Kidney tubule cell (primary cell): ENCODE data around the gene SERPINE2.
"Not testable (repeated sequence)": the region's sequence is repeated elsewhere in the genome, so short reads cannot be mapped to it uniquely, and the experiment has no call there.

Experiments used
- DNase-seq: peaks from one replicate; pipeline ENCODE4 v3.0.0-alpha.2; 2018; ENCODE audit warnings: low spot score

SERPINE2 gene

DNA sequence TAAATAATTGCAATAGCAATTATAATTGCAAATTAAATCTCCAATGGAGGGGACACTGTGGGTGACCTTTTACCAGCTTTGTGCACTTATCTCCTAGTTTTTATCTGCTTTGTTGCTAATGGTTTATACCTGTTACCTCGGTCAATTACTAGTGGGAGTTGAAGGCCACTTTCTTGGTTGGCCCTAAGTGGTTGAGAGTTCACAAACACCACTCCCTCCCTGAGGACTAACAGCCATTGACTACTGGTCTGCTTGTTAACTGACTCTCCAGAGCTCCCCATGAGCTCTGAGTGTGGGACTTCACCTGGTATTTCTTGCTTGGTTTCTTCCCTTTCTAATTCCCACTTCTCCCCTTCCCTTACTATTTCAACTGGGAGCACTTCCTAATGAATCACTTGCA lies 27.2 kb downstream of the SERPINE2 start:
- DNase-seq, result no peak

DNA sequence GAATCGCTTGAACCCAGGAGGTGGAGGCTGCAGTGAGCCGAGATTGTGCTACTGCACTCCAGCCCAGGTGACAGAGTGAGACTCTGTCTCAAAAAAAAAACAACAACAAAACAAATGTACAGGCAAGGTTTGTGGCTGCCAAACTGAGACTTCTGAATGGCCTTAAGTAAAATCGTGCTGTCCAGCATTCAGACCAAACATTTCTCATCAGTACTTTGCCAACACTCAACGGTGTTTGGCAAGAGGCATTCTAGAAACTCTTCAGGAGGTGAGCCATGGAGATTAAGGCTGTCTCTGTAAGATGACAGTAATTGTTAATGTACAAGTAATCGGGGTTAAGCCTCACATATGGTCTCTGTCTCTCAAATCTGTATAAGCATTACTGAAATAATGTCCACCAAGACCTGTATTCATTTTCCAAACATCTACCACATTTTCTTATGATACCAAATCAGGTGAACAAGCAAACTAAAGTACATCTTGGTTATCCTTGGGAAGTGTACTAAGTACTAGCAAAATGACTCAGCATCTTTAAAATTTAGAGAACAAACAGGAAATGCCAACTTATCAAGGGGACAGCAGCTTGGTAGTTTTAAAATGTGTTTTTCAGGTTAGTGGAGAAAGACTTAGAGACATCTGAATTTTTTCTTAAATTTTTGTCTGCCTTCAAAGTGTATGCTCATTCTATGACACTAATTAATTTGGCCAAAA lies 29.3 kb downstream of the SERPINE2 start:
- DNase-seq, result no peak

DNA sequence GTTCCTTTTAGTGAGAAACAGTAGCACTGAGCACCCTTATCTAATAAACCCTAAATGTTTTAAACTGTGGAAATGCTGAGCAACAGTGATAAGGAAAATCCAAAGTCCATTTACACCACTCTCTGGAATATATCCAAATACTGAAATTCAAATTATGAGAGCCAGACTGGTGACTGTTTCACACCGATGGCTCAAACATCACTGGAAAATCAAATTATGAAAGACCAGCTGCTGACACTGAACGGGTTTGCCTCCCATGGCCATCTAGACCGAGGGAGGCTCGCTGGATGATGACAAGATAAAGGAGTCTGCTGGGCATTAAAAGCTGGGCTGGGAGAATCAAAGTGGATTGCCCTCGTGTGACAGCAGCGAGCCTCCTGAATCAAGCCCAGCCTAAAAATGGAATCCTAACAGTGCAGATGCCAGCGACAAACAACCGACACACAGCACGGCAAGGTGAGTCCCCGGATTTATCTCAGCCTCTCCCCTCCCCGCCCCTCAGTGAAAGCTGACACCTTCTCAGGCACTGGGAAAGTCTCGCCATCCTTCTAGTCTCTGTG lies 30.3 kb downstream of the SERPINE2 start:
- DNase-seq, result no peak

DNA sequence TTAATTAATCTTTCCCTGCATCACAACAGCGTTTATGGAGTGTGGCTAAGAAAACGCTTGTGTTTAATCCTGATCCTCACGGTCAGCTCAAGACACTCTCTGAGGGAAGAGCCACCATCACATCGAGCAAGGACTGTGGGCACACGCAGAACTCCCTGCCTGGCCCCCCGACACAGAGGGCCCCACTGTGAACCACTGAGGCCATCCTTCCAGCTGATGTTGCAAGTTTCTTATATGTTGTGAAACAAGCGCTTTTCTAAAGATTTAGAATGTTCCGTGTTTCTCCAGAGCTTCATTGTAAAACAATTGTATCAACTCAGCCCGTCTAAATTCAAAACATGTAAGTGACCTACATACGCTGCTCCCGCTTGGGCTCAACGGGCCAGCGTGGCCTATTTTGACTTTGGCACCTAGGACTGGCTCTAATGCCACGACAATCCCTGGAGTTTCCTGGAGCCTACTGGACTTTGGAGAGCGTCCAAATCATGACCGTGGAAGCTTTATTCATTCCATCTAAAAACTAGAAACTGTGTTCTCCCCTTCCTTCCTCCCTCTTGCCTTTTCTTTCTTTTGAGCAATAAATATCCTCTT lies 34.9 kb downstream of the SERPINE2 start:
- no peak for DNase-seq

DNA sequence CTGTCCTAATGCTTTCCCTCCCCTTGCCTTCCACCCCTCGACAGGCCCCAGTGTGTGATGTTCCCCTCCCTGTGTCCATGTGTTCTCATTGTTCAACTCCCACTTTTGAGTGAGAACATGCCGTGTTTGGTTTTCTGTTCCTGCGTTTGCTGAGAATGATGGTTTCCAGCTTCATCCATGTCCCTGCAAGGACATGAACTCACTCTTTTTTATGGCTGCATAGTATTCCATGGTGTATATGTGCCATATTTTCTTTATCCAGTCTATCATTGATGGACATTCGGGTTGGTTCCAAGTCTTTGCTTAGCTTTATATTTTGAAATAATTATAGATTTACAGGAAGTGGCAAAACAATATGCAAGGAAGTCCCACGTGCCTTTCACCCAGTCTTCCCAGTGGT lies 38.4 kb downstream of the SERPINE2 start:
- not testable (repeated sequence) for DNase-seq

DNA sequence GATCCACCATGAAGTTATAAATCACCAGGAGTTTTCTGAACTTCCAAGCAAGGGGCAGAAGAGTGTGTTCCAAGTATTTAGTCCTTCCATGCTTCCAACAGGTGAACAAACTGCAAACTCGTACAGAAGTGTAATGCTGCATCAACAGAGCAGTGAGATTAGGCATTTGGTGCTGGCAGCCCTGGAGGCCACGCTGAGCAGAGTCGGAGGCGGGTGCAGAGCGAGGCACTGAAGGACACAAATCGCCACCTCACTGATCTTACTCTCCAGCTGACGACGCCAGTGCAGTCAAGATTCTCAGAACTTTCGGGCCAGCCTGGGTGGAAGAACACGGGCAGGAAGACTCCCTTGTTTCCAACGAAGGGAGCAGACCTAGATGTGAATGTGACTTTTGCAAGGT lies 39.2 kb downstream of the SERPINE2 start:
- DNase-seq, result no peak

DNA sequence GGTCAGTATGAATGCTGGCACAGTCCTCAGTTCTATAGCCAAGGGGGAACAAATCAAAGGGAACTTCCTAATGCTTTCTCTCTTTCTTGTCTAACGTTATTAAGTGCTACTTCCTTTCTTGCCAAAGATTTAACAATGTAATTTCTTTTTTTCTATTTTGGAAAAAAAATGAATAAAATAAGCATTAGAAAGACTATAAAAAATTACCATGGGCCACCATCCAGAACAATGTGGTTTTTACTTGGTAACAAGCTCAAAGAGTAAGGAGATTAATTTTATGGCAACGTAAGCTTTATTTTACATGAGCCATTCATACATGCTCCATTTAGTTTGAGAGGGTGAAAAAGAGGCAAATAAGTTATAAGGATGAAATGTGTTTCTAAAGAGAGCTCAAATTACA lies 40.1 kb downstream of the SERPINE2 start:
- no peak for DNase-seq

DNA sequence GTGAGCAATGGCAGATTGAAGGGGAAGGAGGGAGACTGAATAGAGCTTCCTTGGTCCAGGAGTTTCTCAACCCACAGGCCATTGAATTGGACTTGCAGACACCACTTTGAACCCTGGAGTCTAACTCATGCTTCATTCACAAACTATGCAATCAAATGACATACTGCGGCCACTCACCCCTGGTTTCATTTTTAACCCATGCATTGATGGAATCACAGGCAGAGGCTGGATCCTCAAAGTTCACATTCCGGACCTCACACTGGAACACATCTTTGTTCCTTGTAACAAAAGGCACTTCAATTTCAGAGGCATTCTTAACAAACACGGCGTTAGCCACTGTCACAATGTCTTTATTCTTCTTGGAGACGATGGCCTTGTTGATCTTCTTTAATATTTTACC lies 41.1 kb downstream of the SERPINE2 start:
- peak; percentile 70 for DNase-seq

DNA sequence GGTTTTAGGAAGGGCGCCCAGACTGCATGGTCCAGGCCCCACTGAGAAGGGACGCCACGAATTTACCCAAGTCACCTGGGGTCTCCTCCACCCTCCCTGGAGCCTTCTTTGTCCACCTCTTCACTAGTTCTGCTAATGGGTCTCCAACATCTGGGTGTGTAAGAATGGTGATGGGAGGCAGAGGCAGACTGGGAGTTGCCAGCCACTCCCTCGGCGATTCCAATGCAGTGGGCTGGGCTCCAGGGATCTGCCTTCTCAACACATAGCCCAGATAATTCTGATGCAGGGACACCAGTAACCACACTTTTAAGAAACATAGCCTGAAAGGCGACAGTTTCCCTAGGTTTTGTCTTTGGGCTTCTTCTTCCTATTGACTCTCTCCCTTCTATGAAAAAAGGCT lies 42.7 kb downstream of the SERPINE2 start:
- DNase-seq, result no peak

DNA sequence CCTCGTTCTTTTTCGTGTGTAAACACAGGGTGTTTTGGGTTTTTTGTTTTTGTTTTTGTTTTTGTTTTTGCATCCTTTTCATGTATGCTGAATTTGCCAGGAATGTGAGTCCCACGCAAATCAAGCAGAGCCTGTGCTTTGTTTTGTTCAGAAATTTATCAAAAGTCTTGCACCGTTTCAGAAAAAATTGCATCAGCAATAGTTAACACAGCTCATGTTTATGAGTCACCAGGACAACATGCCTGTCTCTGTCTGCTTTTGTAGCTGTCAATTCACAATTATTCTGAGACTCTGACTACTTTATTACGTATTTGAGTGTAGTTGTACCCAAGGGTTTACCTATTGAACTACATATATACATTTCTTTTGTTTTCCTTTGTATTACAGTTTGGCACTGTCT lies 43.5 kb downstream of the SERPINE2 start:
- peak; percentile 48 for DNase-seq

DNA sequence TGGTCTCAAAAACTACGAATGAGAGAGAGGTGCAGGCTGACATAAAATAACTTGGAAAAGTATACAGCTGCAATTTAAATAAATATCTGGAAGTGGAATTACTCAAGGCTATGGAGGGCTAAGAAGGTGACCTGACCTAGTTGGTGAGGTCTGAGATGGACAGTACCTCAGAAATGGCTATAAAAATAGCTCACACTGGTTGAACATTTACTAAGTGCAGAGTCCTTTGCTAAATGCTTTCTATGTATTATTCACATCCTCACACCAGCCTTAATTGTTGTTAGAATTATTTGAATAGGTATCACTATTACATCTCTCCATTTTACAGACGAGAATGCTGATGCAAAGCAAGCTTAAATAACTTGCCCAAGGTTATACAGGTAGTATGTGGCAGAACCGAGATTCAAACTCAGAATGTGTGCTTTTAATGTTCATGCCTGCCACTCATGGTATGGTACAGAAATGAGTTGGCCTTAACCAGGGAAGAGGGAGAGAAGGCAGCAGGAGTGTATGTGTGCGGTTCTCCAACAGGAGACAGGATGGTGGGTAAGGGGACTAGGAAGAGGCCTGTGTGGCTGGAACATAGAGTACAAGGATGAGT lies 44.4 kb downstream of the SERPINE2 start:
- peak; percentile 45 for DNase-seq

DNA sequence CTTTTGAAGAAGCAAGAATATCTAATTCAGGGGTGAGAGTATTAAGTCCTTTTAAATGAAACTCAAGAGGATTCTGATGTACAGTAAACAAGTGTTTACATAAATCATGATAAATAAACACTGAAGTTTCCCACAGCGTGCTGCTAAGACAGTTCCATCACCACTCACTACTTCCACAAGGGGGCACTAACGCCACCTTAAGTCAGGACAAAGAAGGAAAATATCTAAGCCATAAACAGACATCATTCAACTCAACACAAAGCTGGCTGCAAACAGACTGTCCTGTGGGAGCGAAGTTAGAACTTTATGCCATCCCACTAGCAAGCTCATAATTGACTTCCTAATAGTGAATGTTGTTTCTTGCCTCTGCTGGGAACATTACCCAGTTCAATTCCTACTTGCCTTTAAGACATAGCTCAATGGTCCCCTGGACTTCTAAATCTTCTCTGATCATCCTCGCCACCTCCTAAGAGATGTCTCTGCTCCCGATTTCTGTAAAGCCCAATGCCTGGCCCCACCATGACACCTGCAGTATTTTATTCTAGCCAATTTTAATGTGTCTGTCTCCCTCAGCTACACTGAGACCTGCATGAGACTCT lies 45.4 kb downstream of the SERPINE2 start:
- peak; percentile 78 for DNase-seq

DNA sequence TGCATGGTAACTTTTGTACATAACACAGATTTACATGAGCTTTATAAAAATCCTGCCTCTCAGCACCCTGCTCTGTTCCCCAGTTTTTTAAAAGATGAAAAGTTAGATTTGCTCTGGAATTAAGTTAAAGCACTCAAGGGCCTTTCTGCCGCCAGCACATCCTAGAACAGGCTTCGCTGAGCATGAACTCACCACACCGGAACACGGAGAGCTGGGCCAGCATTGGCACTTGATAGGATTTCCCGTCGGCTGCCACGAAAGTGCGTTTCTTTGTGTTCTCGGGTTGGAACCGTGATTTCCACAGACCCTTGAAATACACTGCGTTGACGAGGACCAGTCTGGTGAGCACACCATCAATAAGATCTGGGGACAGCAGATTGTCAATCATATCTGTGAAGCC lies 47.5 kb downstream of the SERPINE2 start:
- no peak for DNase-seq

DNA sequence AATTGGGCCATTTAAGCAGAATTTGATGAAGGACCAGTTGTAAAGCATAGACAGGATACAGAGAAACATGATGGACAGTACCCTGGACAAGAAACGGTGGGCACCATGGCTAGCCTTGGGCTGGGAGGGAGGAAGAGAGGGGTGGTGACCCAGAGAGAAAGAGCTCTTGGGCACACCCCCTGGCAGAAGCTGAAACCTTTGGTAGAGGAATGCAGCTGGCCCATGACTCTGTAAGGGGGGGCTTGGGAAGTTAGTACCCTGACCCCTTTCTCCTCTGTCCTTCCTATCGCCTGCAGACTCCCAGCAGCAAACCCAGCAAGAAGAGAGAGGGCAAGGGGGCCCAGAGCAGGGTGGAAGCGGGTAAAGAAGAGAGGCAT lies 49.2 kb downstream of the SERPINE2 start:
- DNase-seq, result no peak

DNA sequence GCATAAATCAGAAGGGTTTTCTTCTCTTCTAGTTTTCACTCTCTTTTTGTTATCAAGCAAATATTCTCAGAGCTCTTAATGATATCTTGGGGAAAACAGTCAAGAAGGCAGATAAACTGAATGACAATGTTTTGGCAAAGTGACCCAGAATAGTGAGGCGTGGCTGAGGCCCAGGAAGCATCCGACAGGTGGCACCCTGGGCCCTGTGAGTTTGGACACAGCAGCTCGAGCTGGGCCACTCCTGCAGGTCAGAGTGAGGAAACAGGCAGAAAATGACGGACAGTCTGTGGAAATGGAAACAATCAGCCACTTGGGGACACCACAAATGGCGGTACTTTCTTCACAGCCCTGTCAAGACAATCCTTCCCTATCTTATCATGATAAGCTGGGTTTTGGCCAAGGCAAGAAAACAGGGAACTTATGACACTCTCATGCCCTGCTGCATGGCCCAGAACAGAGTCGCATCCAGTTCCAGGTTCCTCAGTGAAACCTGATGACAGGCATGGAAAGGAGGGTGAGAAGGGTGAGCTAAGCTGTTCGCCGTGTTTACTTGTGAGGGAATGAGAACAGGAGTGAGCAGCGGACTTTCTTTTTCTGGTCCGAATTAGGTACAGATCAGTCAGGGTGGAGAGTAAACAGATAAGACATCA lies 49.8 kb downstream of the SERPINE2 start:
- peak; percentile 23 for DNase-seq

DNA sequence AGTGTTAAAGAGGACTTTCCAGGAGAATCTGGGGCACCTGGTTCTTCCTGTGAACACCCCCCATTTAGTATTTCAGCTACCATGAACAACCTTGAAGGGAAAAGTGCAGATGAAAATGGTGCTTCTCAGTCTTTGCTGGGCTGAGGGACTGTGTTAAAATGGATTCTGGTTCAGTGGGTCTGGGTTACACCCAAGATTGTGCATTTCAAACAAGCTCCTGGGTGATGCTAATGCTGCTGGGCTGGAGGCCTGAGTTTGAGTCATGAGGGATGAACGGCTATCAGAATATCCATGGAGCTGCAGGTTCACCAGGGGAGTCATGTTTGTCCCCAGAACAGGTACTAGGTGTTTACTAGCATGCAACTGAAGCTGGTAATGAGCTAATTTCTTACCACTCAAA lies 57.8 kb downstream of the SERPINE2 start:
- no peak for DNase-seq

DNA sequence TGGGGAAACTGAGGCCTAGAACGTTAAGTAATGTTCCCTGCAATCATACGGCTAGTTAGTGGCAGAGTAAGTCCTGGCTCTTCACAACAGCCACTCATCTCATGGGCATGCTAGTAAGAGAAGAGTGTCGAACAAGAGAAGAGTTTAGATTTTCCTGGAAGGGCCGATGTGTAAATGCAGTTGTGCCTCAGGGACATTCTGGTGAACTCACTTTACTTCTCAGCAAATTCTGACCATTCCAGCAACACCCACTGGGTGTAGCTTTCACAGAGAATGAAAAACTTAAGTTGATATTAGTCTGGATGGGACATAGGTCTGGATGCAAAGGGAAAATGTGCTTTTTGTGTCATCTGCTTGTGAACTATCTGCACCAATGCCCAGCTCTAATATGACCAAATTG lies 58.3 kb downstream of the SERPINE2 start:
- no peak for DNase-seq

DNA sequence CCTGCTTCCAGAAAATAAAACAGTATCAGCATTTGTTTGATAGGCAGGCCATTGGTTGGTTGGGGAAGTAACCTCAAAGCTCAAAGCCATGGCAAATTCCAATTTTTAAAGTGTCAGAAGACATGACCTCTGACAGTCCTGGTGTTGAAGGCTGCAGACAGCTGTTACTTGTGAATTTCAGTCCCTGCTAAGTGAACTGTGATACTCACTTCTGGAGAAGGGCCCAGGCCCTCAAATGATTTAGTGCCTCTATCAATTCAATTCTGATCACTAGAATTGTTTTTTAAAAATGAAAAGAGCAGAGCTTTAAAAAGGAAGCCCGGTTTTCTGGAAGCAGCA lies 58.7 kb downstream of the SERPINE2 start:
- DNase-seq, result no peak

DNA sequence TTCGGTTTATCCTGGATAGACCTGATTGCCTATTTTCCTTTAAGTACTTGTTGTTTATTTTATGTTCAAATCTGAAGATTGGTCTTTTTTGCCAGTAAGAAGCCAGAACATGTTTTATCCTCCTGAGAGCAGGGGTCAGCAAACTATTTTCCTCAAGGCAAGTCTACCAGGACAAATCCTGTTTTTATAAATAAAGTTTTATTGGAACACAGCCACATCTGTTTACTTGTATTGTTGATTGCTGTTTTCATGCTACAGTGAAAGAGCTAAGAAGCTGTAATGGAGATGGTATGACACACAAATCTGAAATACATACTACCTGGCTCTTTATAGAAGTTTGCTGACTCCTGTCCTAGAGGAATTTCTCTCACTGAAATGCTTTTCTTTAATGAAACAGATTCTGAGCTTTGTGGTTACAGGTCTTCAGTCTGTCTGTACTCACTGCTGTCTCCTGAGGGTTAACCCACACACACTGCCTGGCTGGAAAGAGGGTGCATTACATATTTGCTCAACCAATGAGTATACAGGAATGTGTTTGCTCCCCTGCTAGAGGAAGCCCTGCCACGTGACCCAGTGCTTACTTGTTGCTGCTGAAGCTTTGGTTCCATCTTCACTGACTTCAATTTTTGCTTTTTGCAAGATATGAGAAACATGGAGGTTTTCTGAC lies 59.2 kb downstream of the SERPINE2 start:
- DNase-seq, result no peak

DNA sequence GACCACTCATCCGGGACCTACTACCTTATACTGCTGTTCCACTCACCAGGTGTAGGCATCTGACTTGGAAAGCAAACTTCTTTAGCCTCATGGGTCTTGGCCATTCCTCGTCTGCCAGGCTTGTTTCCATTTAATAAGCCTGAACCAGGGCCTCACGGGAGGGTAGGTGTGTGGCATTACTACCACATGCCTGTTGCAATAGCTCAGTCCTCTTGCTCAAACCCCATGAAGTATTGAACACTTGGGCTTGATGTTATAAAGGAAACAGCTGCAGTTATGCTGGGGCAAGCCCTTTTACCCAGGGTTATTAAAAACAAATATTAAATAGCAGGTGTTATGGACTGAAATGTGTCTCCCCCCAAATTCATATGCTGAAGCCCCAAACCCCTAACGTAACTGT lies 60.6 kb downstream of the SERPINE2 start:
- DNase-seq, result no peak

DNA sequence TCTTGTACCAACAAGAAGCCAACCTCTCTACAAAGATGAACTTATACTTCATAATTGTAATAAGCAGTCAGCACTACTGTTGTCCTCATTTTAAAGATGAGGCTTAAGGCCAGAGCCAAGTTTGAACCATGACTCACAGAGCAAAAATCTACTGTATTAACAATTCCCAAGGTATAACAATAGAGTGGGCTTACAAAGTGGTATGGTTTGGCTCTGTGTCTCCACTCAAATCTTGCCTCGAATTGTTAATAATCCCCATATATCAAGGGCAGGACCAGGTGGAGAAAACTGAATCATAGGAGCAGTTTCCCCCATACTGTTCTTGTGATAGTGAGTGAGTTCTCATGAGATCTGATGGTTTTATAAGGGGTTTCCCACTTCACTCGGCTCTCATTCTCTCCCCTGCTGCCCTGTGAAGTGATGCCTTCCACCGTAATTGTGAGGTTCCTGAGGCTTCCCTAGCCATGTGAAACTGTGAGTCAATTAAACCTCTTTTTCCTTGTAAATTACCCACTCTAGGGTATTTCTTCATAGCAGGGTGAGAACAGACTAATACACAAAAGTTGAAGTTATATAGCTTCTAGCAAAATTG lies 62.4 kb downstream of the SERPINE2 start:
- no peak for DNase-seq

DNA sequence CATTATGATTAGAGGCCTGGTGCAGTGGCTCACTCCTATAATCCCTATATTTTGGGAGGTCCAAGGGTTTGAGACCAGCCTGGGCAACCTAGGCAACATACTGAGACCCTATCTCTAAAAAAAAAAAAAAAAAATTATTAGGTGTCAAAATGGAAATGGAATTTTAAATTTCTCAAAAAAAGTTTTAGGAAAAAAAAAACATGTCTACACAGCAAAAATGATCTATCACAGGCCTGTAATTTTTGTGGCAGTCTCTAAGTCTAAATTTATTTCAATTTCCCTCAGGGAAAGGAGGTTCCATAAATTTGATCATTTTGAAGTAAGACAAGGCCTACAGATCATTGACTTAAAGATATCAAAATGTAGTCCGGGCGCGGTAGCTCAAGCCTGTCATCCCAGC lies 65.5 kb downstream of the SERPINE2 start:
- no peak for DNase-seq
